ENCODE results near the gene PCMTD2.

PCMTD2 gene

DNA sequence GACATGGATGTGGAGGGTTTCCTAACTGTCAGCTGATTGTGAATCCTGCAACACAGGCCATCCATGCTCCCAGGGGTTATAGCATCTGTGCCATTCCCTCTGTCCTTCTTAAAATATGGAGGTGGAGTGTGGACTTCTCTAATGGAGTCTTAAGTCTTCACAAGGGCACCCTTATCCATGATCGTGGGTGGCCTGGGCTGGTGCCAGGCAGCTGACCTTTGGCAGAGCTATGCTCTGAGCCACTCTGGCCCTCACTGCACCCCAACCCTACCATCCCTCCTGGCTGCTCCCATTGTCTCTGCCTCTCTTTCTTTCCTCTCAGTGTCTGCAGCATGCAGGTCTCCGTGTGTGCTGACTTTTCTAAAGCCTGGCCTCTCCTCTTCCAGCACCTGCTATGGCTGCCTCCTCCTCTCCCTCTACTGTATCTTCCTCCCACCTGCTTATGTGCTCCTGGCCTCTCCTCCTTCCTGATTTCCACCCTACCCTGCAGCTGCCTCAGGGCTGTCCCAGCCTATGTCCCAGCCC, 11.2 kb upstream of the PCMTD2 start:
- no peaks in the 10 kb centered on the region for H3K36me3 ChIP-seq (ENCODE audit: control insufficient read depth, low read length)
- H3K4me1 ChIP-seq (ENCODE audit: control insufficient read depth, low read length) = no peaks in the 10 kb centered on the region
- no peak overlapping the region for H3K4me2 ChIP-seq (ENCODE audit: low read length)
- H3K27ac ChIP-seq (ENCODE audit: low read depth, low read length) = no peak overlapping the region
- peaks cover 23% of the 10 kb centered on the region for H3K27me3 ChIP-seq (ENCODE audit: control insufficient read depth, low read length)
- H3K79me2 ChIP-seq (ENCODE audit: control insufficient read depth, low read length) = no peaks in the 10 kb centered on the region
- H4K20me1 ChIP-seq (ENCODE audit: control insufficient read depth, insufficient read depth, low read depth, low read length) = no peaks in the 10 kb centered on the region
- H3K9me2 ChIP-seq (replicated peaks; ENCODE audit: control insufficient read depth, low read length) = no peaks in the 10 kb centered on the region
- H3F3A ChIP-seq (ENCODE audit: control insufficient read depth, insufficient read depth) = no peaks in the 10 kb centered on the region
- H3K4me3 ChIP-seq (ENCODE audit: low read length) = no peak overlapping the region
- TF ChIP-seq EZH2phosphoT487 (IDR thresholded peaks at IDR 0.05; ENCODE audit: borderline replicate concordance, low read length) = no peak
- TF ChIP-seq, protein P1, sequence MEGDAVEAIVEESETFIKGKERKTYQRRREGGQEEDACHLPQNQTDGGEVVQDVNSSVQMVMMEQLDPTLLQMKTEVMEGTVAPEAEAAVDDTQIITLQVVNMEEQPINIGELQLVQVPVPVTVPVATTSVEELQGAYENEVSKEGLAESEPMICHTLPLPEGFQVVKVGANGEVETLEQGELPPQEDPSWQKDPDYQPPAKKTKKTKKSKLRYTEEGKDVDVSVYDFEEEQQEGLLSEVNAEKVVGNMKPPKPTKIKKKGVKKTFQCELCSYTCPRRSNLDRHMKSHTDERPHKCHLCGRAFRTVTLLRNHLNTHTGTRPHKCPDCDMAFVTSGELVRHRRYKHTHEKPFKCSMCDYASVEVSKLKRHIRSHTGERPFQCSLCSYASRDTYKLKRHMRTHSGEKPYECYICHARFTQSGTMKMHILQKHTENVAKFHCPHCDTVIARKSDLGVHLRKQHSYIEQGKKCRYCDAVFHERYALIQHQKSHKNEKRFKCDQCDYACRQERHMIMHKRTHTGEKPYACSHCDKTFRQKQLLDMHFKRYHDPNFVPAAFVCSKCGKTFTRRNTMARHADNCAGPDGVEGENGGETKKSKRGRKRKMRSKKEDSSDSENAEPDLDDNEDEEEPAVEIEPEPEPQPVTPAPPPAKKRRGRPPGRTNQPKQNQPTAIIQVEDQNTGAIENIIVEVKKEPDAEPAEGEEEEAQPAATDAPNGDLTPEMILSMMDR (IDR thresholded peaks at IDR 0.05; ENCODE audit: low read depth, low read length, poor library complexity, severe bottlenecking) = no peak
- H3K9me3 ChIP-seq (ENCODE audit: control insufficient read depth, insufficient read depth, low read length) = no peaks in the 10 kb centered on the region

DNA sequence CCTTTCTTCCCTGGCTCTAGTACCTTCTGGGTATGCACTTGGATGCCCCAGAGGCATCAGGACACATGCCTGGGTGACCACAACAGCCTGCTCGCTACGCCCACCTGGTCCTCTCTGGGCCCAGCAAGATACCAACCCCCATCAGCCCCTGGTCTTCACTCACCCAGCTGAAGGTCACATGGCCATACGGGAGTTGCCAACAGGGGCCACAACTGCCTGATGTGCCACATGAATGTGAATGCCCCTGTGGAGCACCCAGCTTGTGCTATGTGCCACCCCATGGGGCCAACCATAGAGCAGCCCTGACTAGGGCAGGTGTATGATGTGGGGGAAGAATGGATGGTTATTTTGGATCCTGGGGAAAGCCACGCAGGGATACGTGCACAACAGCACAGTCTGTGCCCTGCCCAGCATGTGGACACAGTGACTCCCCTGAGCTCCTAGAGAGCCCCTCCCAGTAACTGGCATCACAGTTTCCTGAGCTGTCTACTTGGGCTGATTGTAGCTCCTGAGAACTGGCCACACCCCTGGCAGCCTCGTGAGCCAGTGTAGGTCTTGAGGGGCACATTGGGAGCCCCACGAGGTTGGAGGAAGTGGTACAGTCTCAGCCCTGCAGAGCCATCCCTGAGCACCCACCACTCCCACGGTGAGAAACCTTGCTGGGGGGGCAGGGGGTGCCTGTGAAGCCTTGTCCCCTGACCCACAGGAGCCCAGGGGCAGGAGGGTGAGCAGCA, 10.5 kb upstream of the PCMTD2 start:
- H3K4me1 ChIP-seq (ENCODE audit: control insufficient read depth, low read length) = no peaks in the 10 kb centered on the region
- H3K79me2 ChIP-seq (ENCODE audit: control insufficient read depth, low read length) = no peaks in the 10 kb centered on the region
- H3K9me2 ChIP-seq (replicated peaks; ENCODE audit: control insufficient read depth, low read length) = no peaks in the 10 kb centered on the region
- H3F3A ChIP-seq (ENCODE audit: control insufficient read depth, insufficient read depth) = no peaks in the 10 kb centered on the region
- no peak overlapping the region for H3K4me3 ChIP-seq (ENCODE audit: low read length)
- H3K27ac ChIP-seq (ENCODE audit: low read depth, low read length) = no peak overlapping the region
- no peaks in the 10 kb centered on the region for H3K36me3 ChIP-seq (ENCODE audit: control insufficient read depth, low read length)
- H3K27me3 ChIP-seq (ENCODE audit: control insufficient read depth, low read length) = peaks cover 27% of the 10 kb centered on the region
- H3K9me3 ChIP-seq (ENCODE audit: control insufficient read depth, insufficient read depth, low read length) = no peaks in the 10 kb centered on the region
- TF ChIP-seq EZH2phosphoT487 (IDR thresholded peaks at IDR 0.05; ENCODE audit: borderline replicate concordance, low read length) = no peak
- TF ChIP-seq, protein P1 (IDR thresholded peaks at IDR 0.05; ENCODE audit: low read depth, low read length, poor library complexity, severe bottlenecking) = no peak
- no peaks in the 10 kb centered on the region for H4K20me1 ChIP-seq (ENCODE audit: control insufficient read depth, insufficient read depth, low read depth, low read length)
- no peak overlapping the region for H3K4me2 ChIP-seq (ENCODE audit: low read length)

DNA sequence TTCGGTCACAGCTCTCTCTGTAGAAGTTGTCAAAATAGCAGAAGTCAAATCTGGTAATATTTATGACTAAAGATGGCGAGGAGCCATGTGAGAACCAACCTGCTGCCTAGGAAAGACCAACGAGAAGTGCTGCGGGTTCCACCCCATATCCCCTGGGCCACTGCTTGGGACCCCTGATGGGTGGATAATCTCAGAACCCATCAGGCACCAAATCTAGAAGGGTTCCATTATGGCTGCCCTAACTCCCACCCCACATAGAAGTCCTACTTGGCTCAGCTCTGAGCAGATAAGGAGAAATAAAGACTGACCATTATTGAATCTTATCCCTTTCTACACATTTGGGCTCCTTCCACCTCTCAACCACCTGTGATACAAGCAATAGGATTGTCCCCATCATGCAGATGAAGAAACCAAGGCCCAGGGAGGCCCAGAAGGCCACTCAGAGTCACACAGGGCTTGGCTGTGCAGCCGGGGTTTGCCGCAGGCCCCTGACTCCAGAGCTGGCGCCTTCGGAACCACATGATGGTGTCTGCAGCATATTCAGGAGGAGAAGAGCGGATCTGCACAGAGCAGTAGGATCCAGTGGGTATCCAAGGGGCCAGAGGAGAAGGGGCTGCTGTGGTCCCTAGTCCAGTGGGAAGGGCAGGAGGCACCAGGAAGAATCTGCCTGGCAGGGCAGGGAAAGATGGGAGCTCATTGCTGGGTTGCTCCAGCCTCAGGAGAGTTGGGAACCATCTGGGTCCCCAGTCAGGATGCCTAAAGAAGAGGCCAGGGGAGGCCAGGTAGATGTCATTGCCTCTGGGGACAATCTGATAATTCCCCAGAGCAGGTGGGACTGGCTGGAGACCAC, 9.6 kb upstream of the PCMTD2 start:
- no peaks in the 10 kb centered on the region for H3K4me1 ChIP-seq (ENCODE audit: control insufficient read depth, low read length)
- TF ChIP-seq, protein P1 (IDR thresholded peaks at IDR 0.05; ENCODE audit: low read depth, low read length, poor library complexity, severe bottlenecking) = no peak
- no peak for TF ChIP-seq EZH2phosphoT487 (IDR thresholded peaks at IDR 0.05; ENCODE audit: borderline replicate concordance, low read length)
- H3K9me2 ChIP-seq (replicated peaks; ENCODE audit: control insufficient read depth, low read length) = no peaks in the 10 kb centered on the region
- no peaks in the 10 kb centered on the region for H3F3A ChIP-seq (ENCODE audit: control insufficient read depth, insufficient read depth)
- H3K4me3 ChIP-seq (ENCODE audit: low read length) = no peak overlapping the region
- no peak overlapping the region for H3K27ac ChIP-seq (ENCODE audit: low read depth, low read length)
- peaks cover 31% of the 10 kb centered on the region for H3K27me3 ChIP-seq (ENCODE audit: control insufficient read depth, low read length)
- no peaks in the 10 kb centered on the region for H3K79me2 ChIP-seq (ENCODE audit: control insufficient read depth, low read length)
- no peaks in the 10 kb centered on the region for H3K9me3 ChIP-seq (ENCODE audit: control insufficient read depth, insufficient read depth, low read length)
- H4K20me1 ChIP-seq (ENCODE audit: control insufficient read depth, insufficient read depth, low read depth, low read length) = no peaks in the 10 kb centered on the region
- no peaks in the 10 kb centered on the region for H3K36me3 ChIP-seq (ENCODE audit: control insufficient read depth, low read length)
- H3K4me2 ChIP-seq (ENCODE audit: low read length) = no peak overlapping the region

Data from DOHH2 (cell line).